MM.1S (cell line): Measurements from ENCODE around the gene CIB4.

Source experiments
- DNase-seq: peaks from one replicate; pipeline ENCODE4 v3.0.0-alpha.2; 2015
- H2AFZ ChIP-seq: fragments of 300-600 bp; sonication (generic); 2 replicates; pipeline ENCODE4 v1.6.0; 2016; ENCODE audit warnings: antibody characterized with exemption, low read length
- H3F3A ChIP-seq: fragments of 300-600 bp; sonication (generic); 2 replicates; pipeline ENCODE4 v1.6.1; 2016; ENCODE audit warnings: mild to moderate bottlenecking, antibody characterized with exemption, low read length, moderate library complexity, mixed read lengths; ENCODE audit not compliant: insufficient read depth
- H3K27ac ChIP-seq: fragments of 300-600 bp; sonication (generic); 2 replicates; pipeline ENCODE4 v1.5.1; 2016; ENCODE audit warnings: mild to moderate bottlenecking, low read length
- H3K27me3 ChIP-seq: fragments of 300-600 bp; sonication (generic); replicated peaks from 2 replicates; pipeline ENCODE4 v1.6.0; 2016; ENCODE audit warnings: low read length; ENCODE audit not compliant: insufficient read depth
- H3K36me3 ChIP-seq: fragments of 300-600 bp; sonication (generic); replicated peaks from 2 replicates; pipeline ENCODE4 v1.6.1; 2016; ENCODE audit warnings: mild to moderate bottlenecking, low read length, mixed read lengths; ENCODE audit not compliant: insufficient read depth
- H3K4me1 ChIP-seq: fragments of 300-600 bp; sonication (generic); 2 replicates; pipeline ENCODE4 v1.6.1; 2016; ENCODE audit warnings: low read length, mixed read lengths
- H3K4me2 ChIP-seq: fragments of 300-600 bp; sonication (generic); 2 replicates; pipeline ENCODE4 v1.6.0; 2016; ENCODE audit warnings: low read depth, low read length
- H3K4me3 ChIP-seq: fragments of 300-600 bp; sonication (generic); 2 replicates; pipeline ENCODE4 v1.5.1; 2016; ENCODE audit warnings: low read length, mixed read lengths
- H3K79me2 ChIP-seq: fragments of 300-600 bp; sonication (generic); 2 replicates; pipeline ENCODE4 v1.6.1; 2016; ENCODE audit warnings: mixed run types, low read length, mixed read lengths
- H3K9ac ChIP-seq: fragments of 300-600 bp; sonication (generic); 2 replicates; pipeline ENCODE4 v1.6.1; 2016; ENCODE audit warnings: low read length, mixed read lengths
- H3K9me2 ChIP-seq: fragments of 300-600 bp; sonication (generic); replicated peaks from 2 replicates; pipeline ENCODE4 v1.6.1; 2016; ENCODE audit warnings: mild to moderate bottlenecking, low read length, mixed read lengths; ENCODE audit not compliant: insufficient read depth
- H3K9me3 ChIP-seq: fragments of 300-600 bp; sonication (generic); replicated peaks from 2 replicates; pipeline ENCODE4 v1.6.1; 2016; ENCODE audit warnings: mild to moderate bottlenecking, low read length, mixed read lengths; ENCODE audit not compliant: insufficient read depth
- H4K20me1 ChIP-seq: fragments of 300-600 bp; sonication (generic); 2 replicates; pipeline ENCODE4 v1.6.1; 2016; ENCODE audit warnings: mild to moderate bottlenecking, low read length, moderate library complexity, mixed read lengths; ENCODE audit not compliant: insufficient read depth
- CTCF ChIP-seq: fragments of 300-600 bp; sonication (generic); IDR thresholded peaks from 2 replicates; pipeline ENCODE4 v1.5.1; 2016; ENCODE audit warnings: antibody characterized with exemption, low read length, mixed read lengths
- EZH2 ChIP-seq: fragments of 300-600 bp; sonication (generic); optimal IDR thresholded peaks from 2 replicates; pipeline ENCODE3; 2017; ENCODE audit warnings: low read depth, mild to moderate bottlenecking, antibody characterized with exemption, low read length, mixed read lengths
- EZH2phosphoT487 ChIP-seq: fragments of 300-600 bp; sonication (generic); IDR thresholded peaks from 2 replicates; pipeline ENCODE4 v1.6.1; 2018; ENCODE audit warnings: antibody characterized with exemption, low read length

Gene CIB4

DNA sequence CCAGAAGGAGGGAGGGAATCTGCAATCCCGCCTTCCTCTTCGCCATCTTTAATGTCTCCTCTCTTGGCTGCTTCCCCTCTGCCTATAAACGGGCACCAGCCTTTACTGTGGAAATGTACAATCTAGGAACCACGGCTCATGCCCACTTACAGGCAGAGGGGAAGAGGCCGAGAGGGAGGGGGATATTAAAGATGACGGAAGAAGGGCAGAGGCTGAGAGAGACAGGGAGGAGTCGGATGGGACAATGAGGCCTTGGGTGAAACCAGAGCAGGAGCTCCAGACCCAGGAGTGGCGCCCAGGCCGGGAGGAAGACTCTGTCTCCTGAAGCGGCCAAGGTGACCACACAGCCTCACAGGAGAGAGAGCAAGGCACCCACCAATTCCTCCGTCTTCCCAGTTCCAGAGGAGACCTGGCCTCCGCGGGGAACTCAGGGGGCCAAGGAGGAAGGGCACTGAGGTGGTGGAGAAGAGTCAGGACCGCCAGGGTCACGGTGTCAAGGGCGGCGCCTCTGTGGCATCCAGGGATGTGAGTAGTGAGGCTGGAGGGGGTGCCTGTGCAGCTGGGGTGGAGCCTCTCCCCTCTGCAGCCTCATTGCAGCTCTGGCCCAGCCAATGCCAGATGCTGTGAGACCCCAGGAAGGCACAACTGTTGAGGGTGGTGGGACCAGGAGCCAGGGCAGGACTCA, 67.8 kb downstream of the CIB4 start:
- Histone ChIP-seq H3K27me3 (peaks cover 98% of the 10 kb centered on the region), H4K20me1 (no peaks in the 10 kb centered on the region), H3K9me3 (no peaks in the 10 kb centered on the region), H3K4me3 (no peak overlapping the region), H3K4me2 (no peak overlapping the region), H3K79me2 (no peaks in the 10 kb centered on the region), H2AFZ (no peak overlapping the region), H3K36me3 (no peaks in the 10 kb centered on the region), H3K9me2 (no peaks in the 10 kb centered on the region), H3K27ac (no peak overlapping the region), H3F3A (no peaks in the 10 kb centered on the region), H3K9ac (no peak overlapping the region), H3K4me1 (no peaks in the 10 kb centered on the region)
- no peak; the same call in 1 of the 2 replicates for TF ChIP-seq EZH2phosphoT487
- no peak for TF ChIP-seq CTCF
- TF ChIP-seq EZH2, result no peak
- no peak for DNase-seq

GRCh38 chr2:26572591-26572990, 68.6 kb downstream of the CIB4 start:
- DNase-seq, result no peak
- no peak for TF ChIP-seq EZH2
- TF ChIP-seq CTCF, result no peak

DNA sequence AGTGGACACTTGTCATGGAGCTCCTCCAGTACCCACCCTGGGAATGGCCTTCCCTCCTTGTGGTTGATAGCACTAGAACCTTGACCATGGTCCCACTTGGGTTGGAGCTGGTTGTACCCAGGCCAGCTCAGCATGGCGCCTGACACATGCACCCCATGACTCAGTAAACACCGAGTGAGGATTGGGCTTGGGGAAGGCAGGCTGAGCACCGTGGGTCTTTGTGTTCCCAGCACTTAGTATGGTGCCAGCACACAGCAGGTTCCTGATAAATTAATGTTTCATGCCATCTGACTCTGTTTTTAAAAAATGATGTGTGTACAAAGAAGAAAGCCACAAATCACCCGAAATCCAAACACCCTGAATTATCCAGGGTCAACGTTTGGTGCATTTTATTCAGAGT, 69.8 kb downstream of the CIB4 start:
- no peaks in the 10 kb centered on the region for H3K9me2 ChIP-seq
- H3K27me3 ChIP-seq, result peaks cover 99% of the 10 kb centered on the region
- DNase-seq, result no peak

More at GRCh38 chr2:26572591-26572990, 68.6 kb downstream of the CIB4 start:
- H3K4me1 ChIP-seq, result no peaks in the 10 kb centered on the region
- H2AFZ ChIP-seq, result no peak overlapping the region
- no peaks in the 10 kb centered on the region for H3K36me3 ChIP-seq
- H3K4me3 ChIP-seq, result no peak overlapping the region
- H3K9me2 ChIP-seq, result no peaks in the 10 kb centered on the region
- no peaks in the 10 kb centered on the region for H4K20me1 ChIP-seq
- peaks cover 99% of the 10 kb centered on the region for H3K27me3 ChIP-seq
- H3F3A ChIP-seq, result no peaks in the 10 kb centered on the region
- H3K4me2 ChIP-seq, result no peak overlapping the region
- H3K9ac ChIP-seq, result no peak overlapping the region
- no peaks in the 10 kb centered on the region for H3K79me2 ChIP-seq
- no peak overlapping the region for H3K27ac ChIP-seq
- no peaks in the 10 kb centered on the region for H3K9me3 ChIP-seq

More for the DNA sequence above, 69.8 kb downstream of the CIB4 start:
- Histone ChIP-seq H3K4me1 (no peaks in the 10 kb centered on the region), H2AFZ (no peak overlapping the region), H3K4me2 (no peak overlapping the region), H3K4me3 (no peak overlapping the region), H3K9ac (no peak overlapping the region), H4K20me1 (no peaks in the 10 kb centered on the region), H3K9me3 (no peaks in the 10 kb centered on the region), H3F3A (no peaks in the 10 kb centered on the region), H3K79me2 (no peaks in the 10 kb centered on the region), H3K36me3 (no peaks in the 10 kb centered on the region), H3K27ac (no peak overlapping the region)
- TF ChIP-seq CTCF, result no peak
- TF ChIP-seq EZH2, result no peak
- TF ChIP-seq EZH2phosphoT487, result no peak
